ENCODE results near the gene LGR6.
A peak's percentile ranks its signal among the peaks of the same experiment; 100 is the strongest.

Gene LGR6

GRCh38 chr1:202154148-202154765 is 39.3 kb upstream of the LGR6 start:
- peak overlapping the region; percentile 89 for H3K27ac Mint-ChIP-seq
- H3K36me3 Mint-ChIP-seq (ENCODE audit: low read depth), result peaks cover 98% of the 10 kb centered on the region

GRCh38 chr1:202154766-202155477 is 38.7 kb upstream of the LGR6 start:
- peak; percentile 56 for DNase-seq
- Mint-ChIP-seq H3K9me3 (no peaks in the 10 kb centered on the region), H3K36me3 (ENCODE audit: low read depth) (peaks cover 98% of the 10 kb centered on the region), H3K4me1 (ENCODE audit: low read depth) (peaks cover 59% of the 10 kb centered on the region), H3K27ac (peak overlapping the region; percentile 89), H3K27me3 (no peaks in the 10 kb centered on the region), H3K4me3 (no peak overlapping the region)

More at GRCh38 chr1:202154148-202154765, 39.3 kb upstream of the LGR6 start:
- Mint-ChIP-seq H3K27me3 (no peaks in the 10 kb centered on the region), H3K4me1 (ENCODE audit: low read depth) (peaks cover 56% of the 10 kb centered on the region), H3K9me3 (no peaks in the 10 kb centered on the region), H3K4me3 (no peak overlapping the region)
- DNase-seq, result no peak

GRCh38 chr1:202155478-202156021 is 38.0 kb upstream of the LGR6 start:
- Mint-ChIP-seq H3K4me1 (ENCODE audit: low read depth) (peaks cover 58% of the 10 kb centered on the region), H3K36me3 (ENCODE audit: low read depth) (peaks cover 98% of the 10 kb centered on the region)

GRCh38 chr1:202156590-202156989 is 37.0 kb upstream of the LGR6 start:
- Mint-ChIP-seq H3K4me1 (ENCODE audit: low read depth) (peaks cover 63% of the 10 kb centered on the region), H3K4me3 (peak overlapping the region; percentile 98), H3K27ac (peak overlapping the region; percentile 89), H3K27me3 (no peaks in the 10 kb centered on the region), H3K36me3 (ENCODE audit: low read depth) (peaks cover 93% of the 10 kb centered on the region), H3K9me3 (no peaks in the 10 kb centered on the region)
- no peak for DNase-seq

More at GRCh38 chr1:202155478-202156021, 38.0 kb upstream of the LGR6 start:
- Mint-ChIP-seq H3K27ac (peak overlapping the region; percentile 89), H3K9me3 (no peaks in the 10 kb centered on the region), H3K27me3 (no peaks in the 10 kb centered on the region), H3K4me3 (no peak overlapping the region)
- DNase-seq, result no peak

- peak overlapping the region; percentile 97 for H3K27ac Mint-ChIP-seq
- no peaks in the 10 kb centered on the region for H3K27me3 Mint-ChIP-seq
- peak overlapping the region; percentile 98 for H3K4me3 Mint-ChIP-seq
- peaks cover 80% of the 10 kb centered on the region for H3K36me3 Mint-ChIP-seq (ENCODE audit: low read depth)
- H3K4me1 Mint-ChIP-seq (ENCODE audit: low read depth), result peaks cover 75% of the 10 kb centered on the region
- DNase-seq, result no peak
- no peaks in the 10 kb centered on the region for H3K9me3 Mint-ChIP-seq
Measured at GRCh38 chr1:202157945-202158344, 35.7 kb upstream of the LGR6 start.

- H3K36me3 Mint-ChIP-seq (ENCODE audit: low read depth), result peaks cover 71% of the 10 kb centered on the region
- H3K9me3 Mint-ChIP-seq, result no peaks in the 10 kb centered on the region
- H3K27me3 Mint-ChIP-seq, result no peaks in the 10 kb centered on the region
- peak overlapping the region; percentile 98 for H3K4me3 Mint-ChIP-seq
- peak overlapping the region; percentile 97 for H3K27ac Mint-ChIP-seq
- H3K4me1 Mint-ChIP-seq (ENCODE audit: low read depth), result peaks cover 79% of the 10 kb centered on the region
- peak; percentile 61 for DNase-seq
Measured at GRCh38 chr1:202158810-202159533, 34.6 kb upstream of the LGR6 start.

GRCh38 chr1:202159534-202160371 is 33.8 kb upstream of the LGR6 start:
- peak; percentile 83 for DNase-seq
- Mint-ChIP-seq H3K36me3 (ENCODE audit: low read depth) (peaks cover 63% of the 10 kb centered on the region), H3K4me3 (peak overlapping the region; percentile 98), H3K9me3 (no peaks in the 10 kb centered on the region), H3K27ac (peak overlapping the region; percentile 97), H3K4me1 (ENCODE audit: low read depth) (peaks cover 83% of the 10 kb centered on the region), H3K27me3 (no peaks in the 10 kb centered on the region)

- no peaks in the 10 kb centered on the region for H3K9me3 Mint-ChIP-seq
- H3K4me1 Mint-ChIP-seq (ENCODE audit: low read depth), result peaks cover 83% of the 10 kb centered on the region
- no peaks in the 10 kb centered on the region for H3K27me3 Mint-ChIP-seq
- peak within 1 kb of the TSS; percentile 98 for H3K4me3 Mint-ChIP-seq
- H3K36me3 Mint-ChIP-seq (ENCODE audit: low read depth), result peaks cover 56% of the 10 kb centered on the region
- peak within 1 kb of the TSS; percentile 97 for H3K27ac Mint-ChIP-seq
- peak; percentile 93 for DNase-seq
Measured at GRCh38 chr1:202160377-202160940, 33.1 kb upstream of the LGR6 start, which contains the start of gene PTPN7. TSS of gene PTPN7 (minus strand) at chr1:202160602. CDS start at chr1:202159402, 1,200 bp downstream.

- Mint-ChIP-seq H3K4me3 (peak overlapping the region; percentile 98), H3K9me3 (no peaks in the 10 kb centered on the region), H3K36me3 (ENCODE audit: low read depth) (peaks cover 47% of the 10 kb centered on the region), H3K4me1 (ENCODE audit: low read depth) (peaks cover 85% of the 10 kb centered on the region), H3K27ac (peak overlapping the region; percentile 97), H3K27me3 (no peaks in the 10 kb centered on the region)
- peak; percentile 53 for DNase-seq
Measured at GRCh38 chr1:202161151-202162046, 32.2 kb upstream of the LGR6 start.

- Mint-ChIP-seq H3K36me3 (ENCODE audit: low read depth) (peaks cover 40% of the 10 kb centered on the region), H3K27me3 (no peaks in the 10 kb centered on the region), H3K9me3 (no peaks in the 10 kb centered on the region), H3K27ac (peak overlapping the region; percentile 97), H3K4me3 (peak overlapping the region; percentile 98), H3K4me1 (ENCODE audit: low read depth) (peaks cover 86% of the 10 kb centered on the region)
- peak; percentile 73 for DNase-seq
Measured at GRCh38 chr1:202162047-202162417, 31.6 kb upstream of the LGR6 start.

- peak overlapping the region; percentile 98 for H3K4me3 Mint-ChIP-seq
- H3K27ac Mint-ChIP-seq, result peak overlapping the region; percentile 97
- peaks cover 84% of the 10 kb centered on the region for H3K4me1 Mint-ChIP-seq (ENCODE audit: low read depth)
- DNase-seq, result peak; percentile 61
- peaks cover 34% of the 10 kb centered on the region for H3K36me3 Mint-ChIP-seq (ENCODE audit: low read depth)
- no peaks in the 10 kb centered on the region for H3K9me3 Mint-ChIP-seq
- H3K27me3 Mint-ChIP-seq, result no peaks in the 10 kb centered on the region
Measured at GRCh38 chr1:202162418-202163280, 30.9 kb upstream of the LGR6 start.

Measured in activated T-cell treated with anti-CD3 and anti-CD28 coated beads, Interleukin-2, amount 50 U/mL, for 24 hours (primary cell).